H1 (cell line): ENCODE results near the gene C20orf173. TPM values are rescaled to one million over a fixed set of nuclear protein-coding genes. Genes with fewer than 3 reads are reported as not detected.

Experiments used
- CTCF ChIA-PET: fragments of 300-600 bp; sonication (Branson Sonifier 250); formaldehyde crosslinking; loops from one replicate; lab custom pipeline; 2021; ENCODE audit not compliant: partially characterized antibody; lab: Charles Lee
- POLR2A ChIA-PET: fragments of 300-600 bp; sonication (Branson Sonifier 250); formaldehyde crosslinking; loops from one replicate; lab custom pipeline; 2021; ENCODE audit warnings: inconsistent platforms; ENCODE audit not compliant: partially characterized antibody; lab: Charles Lee
- DNase-seq, 2 experiments: peaks; one replicate each; pipeline versions ENCODE4 v3.0.0 to v3.0.0-alpha.2; 2010 to 2022; ENCODE audit warnings: low spot score in 2 of 2, low read depth in 1 of 2, mixed read lengths in 1 of 2
- FAIRE-seq: peaks from 2 replicates; lab custom pipeline; 2011; peaks lifted over from hg19 to GRCh38; lab: Jason Lieb, UNC
- H2AFZ ChIP-seq: 2 replicates; pipeline ENCODE4 v1.8.1; 2012; ENCODE audit warnings: low read length, inconsistent platforms
- H2AK5ac ChIP-seq: 2 replicates; pipeline ENCODE4 v1.6.1; 2013; ENCODE audit warnings: low read depth, low read length
- H2BK120ac ChIP-seq: replicated peaks from 2 replicates; pipeline ENCODE3; 2013; ENCODE audit warnings: low read depth, low read length, inconsistent platforms
- H2BK12ac ChIP-seq: 2 replicates; pipeline ENCODE4 v1.6.1; 2013; ENCODE audit warnings: low read depth, low read length
- H2BK15ac ChIP-seq: 2 replicates; pipeline ENCODE4 v1.6.1; 2013; ENCODE audit warnings: low read length
- H2BK20ac ChIP-seq: 2 replicates; pipeline ENCODE4 v1.6.1; 2013; ENCODE audit warnings: low read length
- H2BK5ac ChIP-seq: 2 replicates; pipeline ENCODE4 v1.6.1; 2013; ENCODE audit warnings: low read depth, low read length
- H3K14ac ChIP-seq: 2 replicates; pipeline ENCODE4 v1.6.1; 2013; ENCODE audit warnings: inconsistent platforms; ENCODE audit not compliant: insufficient read length
- H3K18ac ChIP-seq: 2 replicates; pipeline ENCODE4 v1.6.1; 2013; ENCODE audit warnings: low read length; ENCODE audit errors: extremely low read depth
- H3K23ac ChIP-seq: 2 replicates; pipeline ENCODE4 v1.6.1; 2013; ENCODE audit warnings: inconsistent platforms; ENCODE audit not compliant: insufficient read length
- H3K23me2 ChIP-seq: 2 replicates; pipeline ENCODE4 v1.6.1; 2013; ENCODE audit warnings: low read depth, low read length
- H3K27ac ChIP-seq: 2 replicates; pipeline ENCODE4 v1.6.1; 2011; ENCODE audit warnings: low read depth, low read length, inconsistent platforms
- H3K27me3 ChIP-seq, 4 experiments: replicated peaks in 1 of 4; 1 replicate in 1 of 4; 2 replicates in 3 of 4; pipeline versions ENCODE4 v1.6.1 to v1.8.1; 2011 to 2013; ENCODE audit warnings: low read length in 3 of 4, mild to moderate bottlenecking in 3 of 4, inconsistent platforms in 2 of 4, mixed read lengths in 2 of 4, moderate library complexity in 1 of 4; ENCODE audit not compliant: control insufficient read depth in 3 of 4, insufficient read depth in 3 of 4; ENCODE audit errors: extremely low read depth in 1 of 4
- H3K36me3 ChIP-seq, 4 experiments: 2 replicates each; pipeline versions ENCODE4 v1.6.1 to v1.8.1; 2011 to 2013; ENCODE audit warnings: mild to moderate bottlenecking in 4 of 4, low read length in 3 of 4, moderate library complexity in 2 of 4, control low read depth in 1 of 4, inconsistent platforms in 1 of 4; ENCODE audit not compliant: insufficient read depth in 4 of 4, control insufficient read depth in 2 of 4
- H3K4ac ChIP-seq: replicated peaks from 2 replicates; pipeline ENCODE3; 2013; ENCODE audit warnings: low read length, low read depth, mixed read lengths, inconsistent platforms; ENCODE audit not compliant: insufficient read length
- H3K4me1 ChIP-seq, 4 experiments: replicated peaks in 1 of 4; 1 replicate in 1 of 4; 2 replicates in 3 of 4; pipeline versions ENCODE4 v1.6.1 to v1.8.1; 2011 to 2013; ENCODE audit warnings: low read length in 3 of 4, inconsistent platforms in 2 of 4, mixed read lengths in 1 of 4; ENCODE audit not compliant: insufficient read depth in 4 of 4, control insufficient read depth in 3 of 4
- H3K4me2 ChIP-seq, 2 experiments: 2 replicates each; pipeline versions ENCODE4 v1.6.1 to v1.8.1; 2011 to 2013; ENCODE audit warnings: low read depth in 2 of 2, low read length in 2 of 2, control low read depth in 1 of 2, inconsistent platforms in 1 of 2, mild to moderate bottlenecking in 1 of 2; ENCODE audit not compliant: insufficient read depth in 1 of 2
- H3K4me3 ChIP-seq, 4 experiments: fragments of 200-600, 300-600 bp in 1 of 4; sonication (generic), shearing (Covaris generic), sonication (Bioruptor Twin) in 1 of 4; 2 replicates each; pipeline versions ENCODE4 v1.5.1 to v1.8.1; 2011 to 2016; ENCODE audit warnings: low read length in 4 of 4, low read depth in 3 of 4, control low read depth in 2 of 4, inconsistent platforms in 2 of 4, mild to moderate bottlenecking in 2 of 4, mixed read lengths in 1 of 4, moderate library complexity in 1 of 4; ENCODE audit not compliant: insufficient read depth in 2 of 4; ENCODE audit errors: extremely low read depth in 1 of 4
- H3K56ac ChIP-seq: replicated peaks from 2 replicates; pipeline ENCODE3; 2013; ENCODE audit warnings: low read depth, mild to moderate bottlenecking, mixed read lengths, low read length, inconsistent platforms; ENCODE audit not compliant: insufficient read length
- H3K79me1 ChIP-seq: 2 replicates; pipeline ENCODE4 v1.6.1; 2013; ENCODE audit warnings: low read depth, low read length, control low read depth
- H3K79me2 ChIP-seq, 2 experiments: 2 replicates each; pipeline versions ENCODE4 v1.6.1 to v1.8.1; 2012 to 2013; ENCODE audit warnings: low read length in 2 of 2, mild to moderate bottlenecking in 2 of 2, inconsistent platforms in 1 of 2; ENCODE audit not compliant: insufficient read depth in 2 of 2, control insufficient read depth in 1 of 2
- H3K9ac ChIP-seq, 4 experiments: replicated peaks in 1 of 4; 1 replicate in 1 of 4; 2 replicates in 3 of 4; pipeline versions ENCODE4 v1.6.1 to v1.8.1; 2011 to 2013; ENCODE audit warnings: low read depth in 3 of 4, low read length in 3 of 4, control low read depth in 2 of 4, mild to moderate bottlenecking in 2 of 4, moderate library complexity in 2 of 4, inconsistent platforms in 1 of 4; ENCODE audit errors: extremely low read depth in 1 of 4
- H3K9me3 ChIP-seq, 2 experiments: 2 replicates each; pipeline versions ENCODE4 v1.6.1 to v1.8.1; 2012 to 2013; ENCODE audit warnings: mild to moderate bottlenecking in 2 of 2, moderate library complexity in 2 of 2, control low read depth in 1 of 2, inconsistent platforms in 1 of 2, low read depth in 1 of 2, low read length in 1 of 2, mixed read lengths in 1 of 2; ENCODE audit not compliant: insufficient read depth in 2 of 2
- H4K20me1 ChIP-seq, 2 experiments: replicated peaks in 1 of 2; 2 replicates each; pipeline versions ENCODE3 to v1.8.1; 2011 to 2013; ENCODE audit warnings: inconsistent platforms in 2 of 2, low read length in 2 of 2, mild to moderate bottlenecking in 1 of 2; ENCODE audit not compliant: insufficient read depth in 2 of 2, control insufficient read depth in 1 of 2
- H4K5ac ChIP-seq: 2 replicates; pipeline ENCODE4 v1.6.1; 2013; ENCODE audit warnings: low read length, low read depth, mixed read lengths, inconsistent platforms; ENCODE audit not compliant: insufficient read length
- H4K8ac ChIP-seq: 2 replicates; pipeline ENCODE4 v1.8.0; 2013; ENCODE audit warnings: mild to moderate bottlenecking, moderate library complexity, low read length, inconsistent platforms; ENCODE audit not compliant: insufficient read depth; ENCODE audit errors: extremely low read depth
- H4K91ac ChIP-seq: replicated peaks from 2 replicates; pipeline ENCODE3; 2013; ENCODE audit warnings: low read length, mixed read lengths, inconsistent platforms; ENCODE audit not compliant: insufficient read length
- FOSL1 ChIP-seq: IDR thresholded peaks from 2 replicates; pipeline ENCODE4 v1.6.1; 2011; ENCODE audit warnings: mild to moderate bottlenecking, low read depth, low read length, moderate library complexity; ENCODE audit not compliant: insufficient read depth
- WGBS, 2 experiments: shearing (Covaris generic) in 1 of 2; methylation state at CpG; one replicate each; pipeline versions ENCODE4 v1.1.6 to v1.1.7; 2013 to 2015; ENCODE audit warnings: low lambda C conversion rate in 2 of 2, mixed read lengths in 2 of 2, inconsistent platforms in 1 of 2, low coverage in 1 of 2, missing lambda C conversion rate in 1 of 2; ENCODE audit not compliant: insufficient replicate concordance in 2 of 2, insufficient coverage in 1 of 2, insufficient read length in 1 of 2; ENCODE audit errors: extremely low coverage in 1 of 2, missing lambda C conversion rate in 1 of 2; 5-methylcytosine and 5-hydroxymethylcytosine counted together
- polyA plus RNA-seq, 7 experiments: library from polyadenylated mRNA; depleted of rRNA in 3 of 7; stranded (reverse) in 5 of 7; unstranded in 2 of 7; fragments of >200 nt in 5 of 7; fragments of 200-250 nt in 2 of 7; gene quantifications; 1 replicate in 5 of 7; 2 replicates in 1 of 7; 4 replicates in 1 of 7; pipeline versions ENCODE4 v1.2.1 to v1.2.3, GENCODE V29; 2011 to 2013; ENCODE audit warnings: missing spikeins in 2 of 7, mixed read lengths in 2 of 7
- total RNA-seq: library from RNA; stranded (reverse); fragmentation: NEBNext Ultra II Directional; extraction: Animal tissue kit (Norgen Biotek cat#: 25700); gene quantifications from 2 replicates; pipeline ENCODE4 v1.2.1, GENCODE V29; 2021

Gene C20orf173
- total and polyA plus RNA-seq, 2 of the 8 experiments (the other 6 are each of a cell fraction or from before 2014, with no cell fraction given) = not detected

DNA sequence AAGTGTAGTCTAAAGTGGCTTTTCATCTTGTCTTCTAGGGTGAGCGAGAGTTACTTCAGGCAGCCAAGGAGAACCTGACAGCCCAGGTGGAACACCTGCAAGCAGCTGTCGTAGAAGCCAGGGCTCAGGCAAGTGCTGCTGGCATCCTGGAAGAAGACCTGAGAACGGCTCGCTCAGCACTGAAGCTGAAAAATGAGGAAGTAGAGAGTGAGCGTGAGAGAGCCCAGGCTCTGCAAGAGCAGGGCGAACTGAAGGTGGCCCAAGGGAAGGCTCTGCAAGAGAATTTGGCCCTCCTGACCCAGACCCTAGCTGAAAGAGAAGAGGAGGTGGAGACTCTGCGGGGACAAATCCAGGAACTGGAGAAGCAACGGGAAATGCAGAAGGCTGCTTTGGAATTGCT is 27.1 kb downstream of the C20orf173 start:
- ChIA-PET POLR2A (interaction anchor here (1.2 kb wide), 1 partner anchor 161 kb away, joined by 3 read pairs; no protein-coding TSS in a partner anchor), CTCF (interaction anchor here (0.8 to 3.1 kb wide), 6 partner anchors 10 to 55 kb away, joined by 3 to 15 read pairs (median 6); no protein-coding TSS in a partner anchor)
- H2BK120ac ChIP-seq = no peak overlapping the region
- H3K79me1 ChIP-seq = no peaks in the 10 kb centered on the region
- H4K8ac ChIP-seq = no peak overlapping the region
- H2AK5ac ChIP-seq = no peak overlapping the region
- H4K5ac ChIP-seq = no peak overlapping the region
- WGBS, 2 experiments = 89% methylated on average over 7 of the region's 8 CpGs; no CpG with 5 or more reads in 1 of the 2 experiments
- no peaks in the 10 kb centered on the region for H3K27me3 ChIP-seq
- H3K4me1 ChIP-seq = no peaks in the 10 kb centered on the region
- H3K14ac ChIP-seq = no peak overlapping the region
- DNase-seq (no peak), FAIRE-seq (no peak)
- peaks cover 20 to 59% (median 48%) of the 10 kb centered on the region in 4 experiments for H3K36me3 ChIP-seq
- no peak overlapping the region for H3K9ac ChIP-seq
- no peaks in the 10 kb centered on the region; the same call in 1 of the 2 replicates for H3K23me2 ChIP-seq
- no peak overlapping the region for H2BK12ac ChIP-seq
- H2BK20ac ChIP-seq = no peak overlapping the region
- H3K4me2 ChIP-seq = no peak overlapping the region
- H3K23ac ChIP-seq = no peak overlapping the region
- no peaks in the 10 kb centered on the region for H3K79me2 ChIP-seq
- H4K20me1 ChIP-seq = no peaks in the 10 kb centered on the region
- no peak overlapping the region for H3K4ac ChIP-seq
- H2BK15ac ChIP-seq = no peak overlapping the region
- H4K91ac ChIP-seq = no peak overlapping the region
- H3K56ac ChIP-seq = no peak overlapping the region
- H2AFZ ChIP-seq = no peak overlapping the region
- no peak overlapping the region for H3K4me3 ChIP-seq
- H3K27ac ChIP-seq = no peak overlapping the region
- no peak overlapping the region for H3K18ac ChIP-seq
- no peaks in the 10 kb centered on the region for H3K9me3 ChIP-seq
- no peak overlapping the region for H2BK5ac ChIP-seq
- no peak for TF ChIP-seq FOSL1
